ENCODE measurements around the gene PLOD1. TPM values are rescaled to one million over a fixed set of nuclear protein-coding genes. Genes with fewer than 3 reads are reported as not detected.

The PLOD1 gene
- total RNA-seq, 1 donor from 2014 or later = 37.8 TPM

GRCh38 chr1:11979028-11979850 is 44.7 kb downstream of the PLOD1 start:
- DNase-seq (ENCODE audit: low spot score) = no peak
- Mint-ChIP-seq H3K36me3 (ENCODE audit: low read depth) (peaks cover 34% of the 10 kb centered on the region), H3K9me3 (no peaks in the 10 kb centered on the region), H3K27me3 (ENCODE audit: insufficient read depth) (no peaks in the 10 kb centered on the region), H3K4me1 (ENCODE audit: low read depth) (peaks cover 40% of the 10 kb centered on the region), H3K4me3 (peak overlapping the region; percentile 84), H3K27ac (peak overlapping the region; percentile 88)
- intact Hi-C loops (cut with micrococcal nuclease) = no loop called here

- Mint-ChIP-seq H3K27ac (peak within 1 kb of the TSS; percentile 98), H3K4me3 (peak within 1 kb of the TSS; percentile 98), H3K27me3 (ENCODE audit: insufficient read depth) (no peaks in the 10 kb centered on the region), H3K4me1 (ENCODE audit: low read depth) (peaks cover 36% of the 10 kb centered on the region), H3K9me3 (no peaks in the 10 kb centered on the region), H3K36me3 (ENCODE audit: low read depth) (peaks cover 30% of the 10 kb centered on the region)
- intact Hi-C loops (cut with micrococcal nuclease) = loop anchor here (1.0 kb wide), 4 partner anchors 39 to 71 kb away; partner anchors contain the start of genes KIAA2013, MIIP and PLOD1
- peak; percentile 89 for DNase-seq (ENCODE audit: low spot score)
Observed at GRCh38 chr1:11979851-11980675, 45.5 kb downstream of the PLOD1 start, which contains the start of gene MFN2. TSS of gene MFN2 (plus strand) at chr1:11980444. CDS start at chr1:11989169, 8,725 bp downstream.

GRCh38 chr1:11980676-11980972 is 46.1 kb downstream of the PLOD1 start:
- no peak for DNase-seq (ENCODE audit: low spot score)
- Mint-ChIP-seq H3K9me3 (no peaks in the 10 kb centered on the region), H3K4me1 (ENCODE audit: low read depth) (peaks cover 31% of the 10 kb centered on the region), H3K27me3 (ENCODE audit: insufficient read depth) (no peaks in the 10 kb centered on the region), H3K27ac (peak overlapping the region; percentile 98), H3K36me3 (ENCODE audit: low read depth) (peaks cover 26% of the 10 kb centered on the region), H3K4me3 (peak overlapping the region; percentile 98)
- intact Hi-C loops (cut with micrococcal nuclease) = loop anchor here (1.0 kb wide), 4 partner anchors 39 to 71 kb away; partner anchors contain the start of genes KIAA2013, MIIP and PLOD1

GRCh38 chr1:11981378-11982009 is 47.0 kb downstream of the PLOD1 start:
- H3K27me3 Mint-ChIP-seq (ENCODE audit: insufficient read depth) = no peaks in the 10 kb centered on the region
- peaks cover 32% of the 10 kb centered on the region for H3K36me3 Mint-ChIP-seq (ENCODE audit: low read depth)
- no peaks in the 10 kb centered on the region for H3K9me3 Mint-ChIP-seq
- intact Hi-C loops (cut with micrococcal nuclease) = no loop called here
- H3K4me3 Mint-ChIP-seq = peak overlapping the region; percentile 98
- no peak for DNase-seq (ENCODE audit: low spot score)
- peaks cover 38% of the 10 kb centered on the region for H3K4me1 Mint-ChIP-seq (ENCODE audit: low read depth)
- peak overlapping the region; percentile 98 for H3K27ac Mint-ChIP-seq

- no peaks in the 10 kb centered on the region for H3K9me3 Mint-ChIP-seq
- intact Hi-C loops (cut with micrococcal nuclease) = no loop called here
- H3K4me3 Mint-ChIP-seq = peak overlapping the region; percentile 98
- H3K4me1 Mint-ChIP-seq (ENCODE audit: low read depth) = peaks cover 38% of the 10 kb centered on the region
- peaks cover 32% of the 10 kb centered on the region for H3K36me3 Mint-ChIP-seq (ENCODE audit: low read depth)
- DNase-seq (ENCODE audit: low spot score) = no peak
- H3K27me3 Mint-ChIP-seq (ENCODE audit: insufficient read depth) = no peaks in the 10 kb centered on the region
- peak overlapping the region; percentile 98 for H3K27ac Mint-ChIP-seq
Observed at GRCh38 chr1:11982010-11982392, 47.5 kb downstream of the PLOD1 start.

- Mint-ChIP-seq H3K27me3 (ENCODE audit: insufficient read depth) (no peaks in the 10 kb centered on the region), H3K4me1 (ENCODE audit: low read depth) (peaks cover 40% of the 10 kb centered on the region), H3K27ac (no peak overlapping the region), H3K9me3 (no peaks in the 10 kb centered on the region), H3K36me3 (ENCODE audit: low read depth) (peaks cover 35% of the 10 kb centered on the region), H3K4me3 (no peak overlapping the region)
- intact Hi-C loops (cut with micrococcal nuclease) = no loop called here
- DNase-seq (ENCODE audit: low spot score) = no peak
Observed at GRCh38 chr1:11984121-11984520, 49.6 kb downstream of the PLOD1 start.

GRCh38 chr1:11984576-11984975 is 50.1 kb downstream of the PLOD1 start:
- Mint-ChIP-seq H3K27ac (no peak overlapping the region), H3K4me1 (ENCODE audit: low read depth) (peaks cover 42% of the 10 kb centered on the region), H3K36me3 (ENCODE audit: low read depth) (peaks cover 39% of the 10 kb centered on the region), H3K4me3 (no peak overlapping the region), H3K27me3 (ENCODE audit: insufficient read depth) (no peaks in the 10 kb centered on the region), H3K9me3 (no peaks in the 10 kb centered on the region)
- no peak for DNase-seq (ENCODE audit: low spot score)
- intact Hi-C loops (cut with micrococcal nuclease) = no loop called here

- no peak overlapping the region for H3K4me3 Mint-ChIP-seq
- no peak overlapping the region for H3K27ac Mint-ChIP-seq
- intact Hi-C loops (cut with micrococcal nuclease) = no loop called here
- H3K4me1 Mint-ChIP-seq (ENCODE audit: low read depth) = peaks cover 42% of the 10 kb centered on the region
- DNase-seq (ENCODE audit: low spot score) = no peak
- H3K27me3 Mint-ChIP-seq (ENCODE audit: insufficient read depth) = no peaks in the 10 kb centered on the region
- peaks cover 41% of the 10 kb centered on the region for H3K36me3 Mint-ChIP-seq (ENCODE audit: low read depth)
- H3K9me3 Mint-ChIP-seq = no peaks in the 10 kb centered on the region
Observed at GRCh38 chr1:11985171-11985570, 50.7 kb downstream of the PLOD1 start.

- DNase-seq (ENCODE audit: low spot score) = no peak
- H3K27ac Mint-ChIP-seq = no peak overlapping the region
Observed at GRCh38 chr1:11985851-11986250, 51.3 kb downstream of the PLOD1 start.

GRCh38 chr1:11989669-11990068 is 55.2 kb downstream of the PLOD1 start:
- Mint-ChIP-seq H3K27ac (no peak overlapping the region), H3K4me1 (ENCODE audit: low read depth) (peaks cover 22% of the 10 kb centered on the region), H3K36me3 (ENCODE audit: low read depth) (peaks cover 37% of the 10 kb centered on the region), H3K27me3 (ENCODE audit: insufficient read depth) (no peaks in the 10 kb centered on the region), H3K9me3 (no peaks in the 10 kb centered on the region), H3K4me3 (no peak overlapping the region)
- intact Hi-C loops (cut with micrococcal nuclease) = no loop called here
- no peak for DNase-seq (ENCODE audit: low spot score)

More at GRCh38 chr1:11985851-11986250, 51.3 kb downstream of the PLOD1 start:
- peaks cover 45% of the 10 kb centered on the region for H3K36me3 Mint-ChIP-seq (ENCODE audit: low read depth)
- peaks cover 47% of the 10 kb centered on the region for H3K4me1 Mint-ChIP-seq (ENCODE audit: low read depth)
- no peaks in the 10 kb centered on the region for H3K27me3 Mint-ChIP-seq (ENCODE audit: insufficient read depth)
- intact Hi-C loops (cut with micrococcal nuclease) = no loop called here
- no peak overlapping the region for H3K4me3 Mint-ChIP-seq
- no peaks in the 10 kb centered on the region for H3K9me3 Mint-ChIP-seq

GRCh38 chr1:11990303-11991032 is 56.0 kb downstream of the PLOD1 start:
- Mint-ChIP-seq H3K27me3 (ENCODE audit: insufficient read depth) (no peaks in the 10 kb centered on the region), H3K4me3 (no peak overlapping the region), H3K9me3 (no peaks in the 10 kb centered on the region), H3K27ac (no peak overlapping the region), H3K36me3 (ENCODE audit: low read depth) (peaks cover 41% of the 10 kb centered on the region), H3K4me1 (ENCODE audit: low read depth) (peaks cover 22% of the 10 kb centered on the region)
- intact Hi-C loops (cut with micrococcal nuclease) = no loop called here
- DNase-seq (ENCODE audit: low spot score) = no peak

- intact Hi-C loops (cut with micrococcal nuclease) = no loop called here
- no peaks in the 10 kb centered on the region for H3K27me3 Mint-ChIP-seq (ENCODE audit: insufficient read depth)
- H3K4me1 Mint-ChIP-seq (ENCODE audit: low read depth) = peaks cover 15% of the 10 kb centered on the region
- no peaks in the 10 kb centered on the region for H3K9me3 Mint-ChIP-seq
- H3K4me3 Mint-ChIP-seq = no peak overlapping the region
- H3K36me3 Mint-ChIP-seq (ENCODE audit: low read depth) = peaks cover 46% of the 10 kb centered on the region
- DNase-seq (ENCODE audit: low spot score) = no peak
- no peak overlapping the region for H3K27ac Mint-ChIP-seq
Observed at GRCh38 chr1:11991969-11992676, 57.6 kb downstream of the PLOD1 start.
